B cell (primary cell): ENCODE measurements around the gene PLA2G3. TPM values are rescaled to one million over a fixed set of nuclear protein-coding genes. Genes with fewer than 3 reads are reported as not detected.

Experiments
- ATAC-seq: fragments of 200-7000 bp; cut with Tn5 transposase; one replicate; pipeline ENCODE4 v1.10.0; 2021; ENCODE audit warnings: low read depth, mild to moderate bottlenecking, moderate number of reproducible peaks, moderate library complexity
- CTCF ChIA-PET: fragments of 350-600 bp; sonication (Branson Sonifier 250); formaldehyde crosslinking; loops from one replicate; lab custom pipeline; 2021; ENCODE audit warnings: antibody characterized with exemption, inconsistent platforms; lab: Charles Lee
- POLR2A ChIA-PET: fragments of 350-600 bp; sonication (Branson Sonifier 250); formaldehyde crosslinking; loops from one replicate; lab custom pipeline; 2021; ENCODE audit warnings: antibody characterized with exemption; lab: Charles Lee
- DNase-seq: peaks from one replicate; pipeline ENCODE4 v3.0.0; 2013
- H2AFZ ChIP-seq: 2 replicates; pipeline ENCODE4 v1.6.1; 2012; ENCODE audit warnings: mild to moderate bottlenecking, low read depth, low read length; ENCODE audit not compliant: insufficient read depth, poor library complexity, severe bottlenecking
- H3K27ac ChIP-seq, 2 donors: 1 replicate in 1 of 2; 2 replicates in 1 of 2; pipeline ENCODE4 v1.5.1; 2012 to 2013; ENCODE audit warnings: low read length in 2 of 2, mild to moderate bottlenecking in 2 of 2, moderate library complexity in 1 of 2
- H3K27me3 ChIP-seq, 4 experiments: fragments of 200-600 bp in 1 of 4; sonication (generic) in 1 of 4; replicated peaks in 1 of 4; 1 replicate in 2 of 4; 2 replicates in 2 of 4; pipeline versions ENCODE4 v1.6.1 to v1.7.0; 2013 to 2016; ENCODE audit warnings: low read length in 3 of 4, mild to moderate bottlenecking in 2 of 4, mixed read lengths in 1 of 4, moderate library complexity in 1 of 4; ENCODE audit not compliant: insufficient read depth in 4 of 4, control insufficient read depth in 3 of 4; ENCODE audit errors: control extremely low read depth in 1 of 4
- H3K36me3 ChIP-seq, 2 experiments: replicated peaks in 1 of 2; 1 replicate in 1 of 2; 2 replicates in 1 of 2; pipeline versions ENCODE4 v1.6.1 to v1.7.1; 2013; ENCODE audit warnings: low read length in 1 of 2; ENCODE audit not compliant: insufficient read depth in 2 of 2, control insufficient read depth in 1 of 2; ENCODE audit errors: control extremely low read depth in 1 of 2, extremely low read depth in 1 of 2
- H3K4me1 ChIP-seq, 2 donors: fragments of 200-600 bp in 1 of 2; sonication (generic) in 1 of 2; 1 replicate in 1 of 2; 2 replicates in 1 of 2; pipeline versions ENCODE4 v1.5.1 to v1.6.1; 2013 to 2017; ENCODE audit warnings: low read length in 2 of 2; ENCODE audit not compliant: control insufficient read depth in 2 of 2, insufficient read depth in 2 of 2
- H3K4me2 ChIP-seq: replicated peaks from 2 replicates; pipeline ENCODE3; 2012; ENCODE audit warnings: mild to moderate bottlenecking, low read depth, low read length; ENCODE audit not compliant: poor library complexity, severe bottlenecking
- H3K4me3 ChIP-seq, 5 experiments: fragments of 200-600 bp in 1 of 5; sonication (generic) in 1 of 5; 1 replicate in 3 of 5; 2 replicates in 2 of 5; pipeline versions ENCODE4 v1.5.1 to v1.7.0; 2011 to 2016; ENCODE audit warnings: low read length in 4 of 5, mild to moderate bottlenecking in 4 of 5, low read depth in 2 of 5, control low read depth in 1 of 5, moderate library complexity in 1 of 5; ENCODE audit not compliant: insufficient read depth in 1 of 5; ENCODE audit errors: control extremely low read depth in 1 of 5, extremely low read depth in 1 of 5
- H3K79me2 ChIP-seq: fragments of 200-600 bp; sonication (generic); one replicate; pipeline ENCODE4 v1.6.0; 2016; ENCODE audit warnings: low read length; ENCODE audit not compliant: control insufficient read depth, insufficient read depth
- H3K9ac ChIP-seq: fragments of 200-600 bp; sonication (generic); 2 replicates; pipeline ENCODE4 v1.6.1; 2017; ENCODE audit warnings: mild to moderate bottlenecking, low read length, moderate library complexity
- H3K9me3 ChIP-seq, 3 donors: one replicate each; pipeline versions ENCODE4 v1.6.1 to v1.7.1; 2013; ENCODE audit warnings: low read length in 2 of 3; ENCODE audit not compliant: control insufficient read depth in 2 of 3, insufficient read depth in 1 of 3; ENCODE audit errors: control extremely low read depth in 1 of 3
- H4K20me1 ChIP-seq: 2 replicates; pipeline ENCODE4 v1.6.0; 2012; ENCODE audit warnings: mild to moderate bottlenecking, low read length; ENCODE audit not compliant: insufficient read depth, control insufficient read depth, poor library complexity, severe bottlenecking
- H3K27ac Mint-ChIP-seq: one replicate; pipeline ENCODE4 v1.8.0; 2021; ENCODE audit warnings: mixed read lengths
- H3K27me3 Mint-ChIP-seq: one replicate; pipeline ENCODE4 v1.8.0; 2021; ENCODE audit warnings: mixed read lengths
- H3K4me1 Mint-ChIP-seq: one replicate; pipeline ENCODE4 v1.8.0; 2021; ENCODE audit warnings: mixed read lengths
- H3K4me3 Mint-ChIP-seq: one replicate; pipeline ENCODE4 v1.8.0; 2021; ENCODE audit warnings: mixed read lengths
- H3K9me3 Mint-ChIP-seq: one replicate; pipeline ENCODE4 v1.8.0; 2022; ENCODE audit warnings: mixed read lengths; ENCODE audit not compliant: insufficient read depth
- CTCF ChIP-seq: fragments of 200-600 bp; IDR thresholded peaks from one replicate; pipeline ENCODE4 v1.8.0; 2022; ENCODE audit warnings: antibody characterized with exemption, mild to moderate bottlenecking
- EZH2 ChIP-seq: IDR thresholded peaks from 2 replicates; pipeline ENCODE4 v1.6.1; 2012; ENCODE audit warnings: borderline replicate concordance, low read depth, mild to moderate bottlenecking, moderate library complexity, low read length; ENCODE audit not compliant: insufficient read depth, poor library complexity, severe bottlenecking
- WGBS: methylation state at CpG from one replicate; pipeline ENCODE4 v1.1.5; 2013; ENCODE audit warnings: missing lambda C conversion rate; ENCODE audit not compliant: insufficient coverage; 5-methylcytosine and 5-hydroxymethylcytosine counted together
- intact Hi-C: fragments of 100-400 bp; cut with micrococcal nuclease; formaldehyde crosslinking; loops from one replicate; pipeline ENCODE4 v1.10.0; 2022
- polyA plus RNA-seq: library from polyadenylated mRNA; depleted of rRNA; stranded (reverse); fragments of >200 nt; gene quantifications from 2 replicates; pipeline ENCODE4 v1.2.3, GENCODE V29; 2012
- total RNA-seq, 2 donors: library from RNA; stranded (reverse); fragments of 120-200 nt in 1 of 2; gene quantifications; 1 replicate in 1 of 2; 2 replicates in 1 of 2; pipeline versions ENCODE4 v1.2.3 to v1.2.4, GENCODE V29; 2013 to 2022

Gene PLA2G3
- total and polyA plus RNA-seq, 2 donors (not counting 1 experiment from before 2014, with no cell fraction given), result not detected

DNA sequence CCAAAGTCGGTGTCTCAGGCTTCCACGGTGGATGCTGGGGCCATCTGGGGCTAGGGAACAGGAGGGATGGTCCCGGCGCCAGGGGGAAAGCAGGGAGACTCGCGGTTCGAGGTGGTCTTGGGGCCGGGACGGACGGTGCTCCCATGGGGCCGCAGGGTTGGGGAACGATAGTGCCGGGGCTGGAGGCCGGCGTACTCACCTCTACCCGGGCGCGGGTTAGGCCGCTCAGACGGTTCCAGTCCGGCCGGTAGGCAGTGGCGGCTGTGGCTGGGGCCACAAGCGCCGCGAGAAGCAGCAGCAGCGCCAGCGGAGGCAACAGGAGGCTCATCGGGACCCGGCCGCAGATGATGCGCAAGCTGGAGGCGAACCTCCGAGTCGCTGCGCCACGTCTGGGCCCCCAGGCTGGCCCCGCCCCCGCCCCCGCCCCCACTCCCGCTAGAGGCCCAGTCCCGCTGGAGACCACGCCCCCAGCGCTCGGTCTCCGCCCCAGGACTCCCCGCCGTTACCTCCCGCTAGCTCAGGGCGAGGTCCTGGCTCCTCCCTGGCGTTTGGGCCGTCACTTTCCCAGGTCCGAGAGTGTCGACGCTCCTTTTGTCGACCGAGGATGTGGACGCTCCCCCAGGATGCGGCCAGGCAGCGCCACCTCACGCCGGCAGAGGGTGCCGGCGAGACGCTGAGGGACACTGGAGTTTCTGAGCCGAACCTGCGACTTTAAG, 33.0 kb downstream of the PLA2G3 start, which contains the start of gene SELENOM:
TSS of gene SELENOM (minus strand) at position 391 of the 716 bp plus-strand sequence. CDS start at position 328, 63 bp downstream.
- Histone ChIP-seq H4K20me1 (no peaks in the 10 kb centered on the region), H3K36me3 (no peaks in the 10 kb centered on the region), H3K27ac (peak within 1 kb of the TSS; percentile 37 to 57), H3K9me3 (peaks cover 0 to 2% (median 0%) of the 10 kb centered on the region in 3 donors), H3K4me2 (peak within 1 kb of the TSS; percentile 99), H3K9ac (peak within 1 kb of the TSS; percentile 90), H3K79me2 (no peaks in the 10 kb centered on the region), H2AFZ (peak within 1 kb of the TSS; percentile 96), H3K27me3 (no peaks in the 10 kb centered on the region), H3K4me1 (peaks cover 16 to 17% of the 10 kb centered on the region in 2 donors), H3K4me3 (peak within 1 kb of the TSS; percentile 42 to 91 (median 72))
- ATAC-seq (peak; percentile 97), DNase-seq (peak; percentile 90)
- TF ChIP-seq EZH2 (no peak), CTCF (peak; percentile 77)
- Mint-ChIP-seq H3K4me3 (peak within 1 kb of the TSS; percentile 96), H3K27ac (peak within 1 kb of the TSS; percentile 86), H3K9me3 (no peaks in the 10 kb centered on the region), H3K4me1 (peaks cover 22% of the 10 kb centered on the region), H3K27me3 (no peaks in the 10 kb centered on the region)
- ChIA-PET CTCF (interaction anchor here (0.7 to 2.9 kb wide), 11 partner anchors 14 to 193 kb away, joined by 3 to 14 read pairs (median 4); partner anchors contain the start of genes MORC2 and TUG1), POLR2A (interaction anchor here (0.7 to 1.0 kb wide), 2 partner anchors 13 to 23 kb away, joined by 3 to 6 read pairs; no protein-coding TSS in a partner anchor)
- intact Hi-C loops, result loop anchor here (1.0 to 2.0 kb wide), 5 partner anchors 23 to 138 kb away; partner anchors contain the start of genes LIMK2, RNF185 and TUG1
- 6% methylated on average over 64 of the region's 67 CpGs for WGBS
